Natural killer cell treated with Interleukin-12 subunit alpha and Interleukin-12 subunit beta and Interleukin-15 and Interleukin-18, amount 100 ng/mL, for 72 hours (primary cell): ENCODE results near the gene PTPRR. TPM values are rescaled to one million over a fixed set of nuclear protein-coding genes. Genes with fewer than 3 reads are reported as not detected.

ENCODE experiments used
- ATAC-seq, 2 donors: fragments of 150-1000 bp; cut with Tn5 transposase in 1 of 2; sonication (Bioruptor Pico), chemical (Tn5 transposase) in 1 of 2; 2 replicates each; pipeline ENCODE4 v1.10.0; 2021
- DNase-seq: peaks from one replicate; pipeline ENCODE4 v3.0.0; 2022; ENCODE audit warnings: low spot score
- H3K27ac Mint-ChIP-seq, 2 donors: 1 replicate in 1 of 2; 2 replicates in 1 of 2; pipeline ENCODE4 v1.8.0; 2022; ENCODE audit warnings: mixed read lengths in 2 of 2, mild to moderate bottlenecking in 1 of 2, moderate library complexity in 1 of 2
- H3K27me3 Mint-ChIP-seq, 2 donors: 1 replicate in 1 of 2; 2 replicates in 1 of 2; pipeline ENCODE4 v1.8.0; 2022; ENCODE audit warnings: mixed read lengths in 2 of 2
- H3K36me3 Mint-ChIP-seq: one replicate; pipeline ENCODE4 v1.8.0; 2022; ENCODE audit warnings: mixed read lengths
- H3K4me1 Mint-ChIP-seq, 2 donors: 1 replicate in 1 of 2; 2 replicates in 1 of 2; pipeline ENCODE4 v1.8.0; 2022; ENCODE audit warnings: low read depth in 2 of 2, mixed read lengths in 2 of 2, mild to moderate bottlenecking in 1 of 2
- H3K4me3 Mint-ChIP-seq: one replicate; pipeline ENCODE4 v1.8.0; 2022; ENCODE audit warnings: mixed read lengths
- H3K9me3 Mint-ChIP-seq: 2 replicates; pipeline ENCODE4 v1.8.0; 2022; ENCODE audit warnings: mixed read lengths
- total RNA-seq, 2 donors: library from RNA; stranded (reverse); gene quantifications; one replicate each; pipeline ENCODE4 v1.2.3, GENCODE V29; 2022

PTPRR gene
- total RNA-seq, 2 donors from 2014 or later: not detected

DNA sequence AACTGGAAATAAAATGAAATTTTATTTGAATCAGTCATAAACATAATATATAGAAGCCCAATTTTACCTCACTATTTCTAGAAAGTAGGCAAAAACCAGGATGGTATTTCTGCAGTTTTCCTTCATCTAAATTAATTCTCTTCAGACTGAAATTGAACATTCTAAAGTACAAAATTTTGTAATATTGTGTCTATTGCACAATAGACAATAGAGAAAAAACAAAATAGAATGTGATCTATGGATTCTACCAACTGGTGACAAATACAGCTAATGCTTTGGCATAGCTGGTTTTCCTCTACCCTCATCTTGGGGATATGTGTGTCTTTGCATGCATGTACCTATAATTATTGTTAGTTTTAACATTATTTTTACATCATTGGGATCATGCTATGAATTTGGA is 8.5 kb upstream of the PTPRR start:
- Mint-ChIP-seq H3K27ac (no peak overlapping the region), H3K9me3 (peaks cover 4% of the 10 kb centered on the region), H3K4me3 (no peak overlapping the region), H3K36me3 (no peaks in the 10 kb centered on the region), H3K27me3 (no peaks in the 10 kb centered on the region), H3K4me1 (no peaks in the 10 kb centered on the region)
- ATAC-seq (no peak), DNase-seq (no peak)

- H3K9me3 Mint-ChIP-seq: peaks cover 4% of the 10 kb centered on the region
- DNase-seq (no peak), ATAC-seq (no peak)
- no peaks in the 10 kb centered on the region for H3K36me3 Mint-ChIP-seq
- no peak overlapping the region for H3K27ac Mint-ChIP-seq
- no peak overlapping the region for H3K4me3 Mint-ChIP-seq
- H3K4me1 Mint-ChIP-seq: no peaks in the 10 kb centered on the region
- H3K27me3 Mint-ChIP-seq: no peaks in the 10 kb centered on the region
Observed at GRCh38 chr12:70928071-70928470, 7.5 kb upstream of the PTPRR start.

- Mint-ChIP-seq H3K27ac (no peak overlapping the region), H3K4me3 (no peak overlapping the region), H3K4me1 (no peaks in the 10 kb centered on the region), H3K27me3 (no peaks in the 10 kb centered on the region), H3K9me3 (peaks cover 4% of the 10 kb centered on the region), H3K36me3 (no peaks in the 10 kb centered on the region)
- no peak for ATAC-seq
- DNase-seq: no peak
Observed at GRCh38 chr12:70927356-70927755, 6.8 kb upstream of the PTPRR start.

DNA sequence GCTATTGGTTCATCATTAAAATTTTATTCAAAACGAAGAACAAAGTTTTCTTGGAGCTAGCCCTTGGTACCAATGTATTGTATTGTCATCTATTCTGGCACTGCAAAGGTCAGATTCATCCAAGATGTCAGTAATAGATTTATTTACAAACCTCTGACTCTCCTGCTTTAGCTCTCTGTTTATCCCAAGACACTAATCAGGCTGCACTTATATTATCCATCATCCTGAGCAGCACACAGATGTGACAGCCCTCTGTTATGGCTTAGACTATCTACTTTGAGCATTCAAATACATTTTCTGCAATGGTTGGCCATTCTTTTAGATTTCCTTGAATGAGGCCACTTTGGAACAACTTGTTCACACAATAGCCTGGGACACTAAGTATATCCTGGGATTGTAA is 5.0 kb upstream of the PTPRR start:
- Mint-ChIP-seq H3K4me3 (no peak overlapping the region), H3K27me3 (no peaks in the 10 kb centered on the region), H3K4me1 (no peaks in the 10 kb centered on the region), H3K9me3 (peaks cover 4% of the 10 kb centered on the region), H3K27ac (no peak overlapping the region), H3K36me3 (no peaks in the 10 kb centered on the region)
- no peak for DNase-seq
- no peak for ATAC-seq

GRCh38 chr12:70920891-70921290 is 353 bp upstream of the PTPRR start:
- Mint-ChIP-seq H3K27me3 (peaks cover 5 to 9% of the 10 kb centered on the region in 2 donors), H3K27ac (no peak overlapping the region)

DNA sequence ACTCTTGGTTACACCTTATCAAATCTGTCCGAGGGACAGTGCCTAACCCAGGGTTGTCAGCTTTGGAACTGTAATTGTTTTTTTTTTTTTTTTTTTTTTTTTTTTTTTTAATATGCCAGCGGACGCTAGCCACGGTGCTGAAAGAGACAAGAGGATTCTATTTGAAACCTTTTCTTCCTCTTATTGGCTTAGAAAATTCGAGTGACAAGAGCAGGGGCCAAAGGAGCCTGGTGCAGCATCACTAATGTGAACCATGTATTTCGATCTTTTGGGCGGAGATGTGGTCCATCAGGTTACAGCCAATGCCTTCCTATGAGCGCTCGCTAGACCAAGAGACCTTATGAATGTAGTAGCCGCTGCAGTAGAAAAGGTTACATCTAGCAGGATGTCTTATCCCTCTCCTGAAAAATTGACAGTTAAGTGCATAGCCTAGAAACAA is 922 bp downstream of the PTPRR start:
- ATAC-seq (no peak), DNase-seq (no peak)
- H3K4me3 Mint-ChIP-seq: no peak overlapping the region
- peaks cover 5 to 9% of the 10 kb centered on the region in 2 donors for H3K27me3 Mint-ChIP-seq
- no peak overlapping the region for H3K27ac Mint-ChIP-seq
- peaks cover 3% of the 10 kb centered on the region for H3K9me3 Mint-ChIP-seq
- no peaks in the 10 kb centered on the region for H3K36me3 Mint-ChIP-seq
- no peaks in the 10 kb centered on the region for H3K4me1 Mint-ChIP-seq

More at GRCh38 chr12:70920891-70921290, 353 bp upstream of the PTPRR start:
- DNase-seq: no peak
- H3K36me3 Mint-ChIP-seq: no peaks in the 10 kb centered on the region
- no peaks in the 10 kb centered on the region for H3K4me1 Mint-ChIP-seq
- H3K4me3 Mint-ChIP-seq: no peak overlapping the region
- H3K9me3 Mint-ChIP-seq: peaks cover 3% of the 10 kb centered on the region
- no peak for ATAC-seq

DNA sequence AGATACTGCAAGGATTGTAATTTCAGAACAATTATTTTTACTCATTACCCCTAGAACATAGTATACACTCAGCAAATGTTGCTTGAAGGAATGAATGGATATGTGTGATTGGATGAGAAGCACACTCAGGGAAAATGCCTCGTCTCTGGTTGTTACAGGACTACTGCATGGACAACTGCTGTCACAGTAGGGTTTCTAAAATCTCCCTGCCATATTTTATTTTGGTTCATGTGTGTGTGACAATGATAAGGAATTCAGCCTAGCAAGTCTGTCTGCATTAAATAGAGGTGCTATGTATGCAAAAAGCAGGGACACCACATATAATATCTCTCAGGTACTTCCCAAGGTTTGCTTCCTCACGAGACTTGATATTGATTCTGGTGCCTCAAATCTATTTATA is 1.4 kb downstream of the PTPRR start:
- no peak for ATAC-seq
- Mint-ChIP-seq H3K4me3 (no peak overlapping the region), H3K9me3 (peaks cover 3% of the 10 kb centered on the region), H3K27me3 (peaks cover 5 to 9% of the 10 kb centered on the region in 2 donors), H3K4me1 (no peaks in the 10 kb centered on the region), H3K27ac (no peak overlapping the region), H3K36me3 (no peaks in the 10 kb centered on the region)
- DNase-seq: no peak

- peaks cover 8% of the 10 kb centered on the region for H3K9me3 Mint-ChIP-seq
Observed at GRCh38 chr12:70918321-70918720, 2.2 kb downstream of the PTPRR start.

DNA sequence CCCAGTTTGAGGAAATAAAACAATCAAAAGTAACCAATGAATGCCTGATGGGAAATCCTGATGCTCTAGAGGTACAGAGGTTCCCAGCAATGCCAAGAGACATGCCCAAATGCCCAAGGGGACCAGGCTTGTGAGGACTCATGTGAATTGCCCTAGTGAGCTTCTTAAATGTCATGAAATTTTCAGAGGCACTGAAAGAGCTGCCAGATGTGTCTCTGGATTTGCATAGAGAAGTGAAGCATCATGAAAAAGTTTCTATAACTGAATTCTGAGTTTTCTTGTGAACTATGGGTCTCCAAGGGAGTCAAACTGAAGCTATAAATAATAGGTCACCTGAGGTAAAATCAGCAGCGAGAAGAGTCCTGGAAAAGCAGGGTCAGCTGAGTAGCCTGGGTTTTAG is 9.9 kb downstream of the PTPRR start:
- DNase-seq (no peak), ATAC-seq (no peak)
- Mint-ChIP-seq H3K27ac (no peak overlapping the region), H3K27me3 (no peaks in the 10 kb centered on the region), H3K36me3 (no peaks in the 10 kb centered on the region), H3K4me3 (no peak overlapping the region), H3K9me3 (peaks cover 17% of the 10 kb centered on the region), H3K4me1 (no peaks in the 10 kb centered on the region)

More at GRCh38 chr12:70918321-70918720, 2.2 kb downstream of the PTPRR start:
- no peak overlapping the region for H3K4me3 Mint-ChIP-seq
- H3K4me1 Mint-ChIP-seq: no peaks in the 10 kb centered on the region
- H3K27ac Mint-ChIP-seq: no peak overlapping the region
- H3K36me3 Mint-ChIP-seq: no peaks in the 10 kb centered on the region
- peaks cover 5 to 9% of the 10 kb centered on the region in 2 donors for H3K27me3 Mint-ChIP-seq
- DNase-seq (no peak), ATAC-seq (no peak)

DNA sequence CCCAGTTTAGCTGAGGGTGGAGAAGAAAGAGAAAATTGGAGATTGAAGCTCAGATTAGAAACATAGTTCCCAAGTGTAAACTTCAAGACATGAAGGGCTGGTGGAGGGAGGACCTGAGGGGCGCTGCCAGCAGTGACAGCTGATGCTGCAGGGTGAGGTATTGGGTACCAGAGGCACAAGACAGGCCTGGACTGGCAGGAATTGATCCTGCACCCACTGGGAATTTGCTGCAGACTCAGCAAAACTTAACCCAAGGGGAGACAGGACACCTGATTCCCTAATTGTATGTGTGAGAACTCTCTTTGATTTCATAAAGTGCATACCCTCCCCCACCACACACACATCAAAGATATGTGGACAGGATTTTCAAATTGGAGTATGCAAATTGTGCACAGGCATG is 11.6 kb downstream of the PTPRR start:
- no peak overlapping the region for H3K27ac Mint-ChIP-seq
- H3K27me3 Mint-ChIP-seq: no peaks in the 10 kb centered on the region
- ATAC-seq: no peak
- peaks cover 21% of the 10 kb centered on the region for H3K9me3 Mint-ChIP-seq
- H3K36me3 Mint-ChIP-seq: no peaks in the 10 kb centered on the region
- no peak for DNase-seq
- no peaks in the 10 kb centered on the region for H3K4me1 Mint-ChIP-seq
- H3K4me3 Mint-ChIP-seq: no peak overlapping the region

DNA sequence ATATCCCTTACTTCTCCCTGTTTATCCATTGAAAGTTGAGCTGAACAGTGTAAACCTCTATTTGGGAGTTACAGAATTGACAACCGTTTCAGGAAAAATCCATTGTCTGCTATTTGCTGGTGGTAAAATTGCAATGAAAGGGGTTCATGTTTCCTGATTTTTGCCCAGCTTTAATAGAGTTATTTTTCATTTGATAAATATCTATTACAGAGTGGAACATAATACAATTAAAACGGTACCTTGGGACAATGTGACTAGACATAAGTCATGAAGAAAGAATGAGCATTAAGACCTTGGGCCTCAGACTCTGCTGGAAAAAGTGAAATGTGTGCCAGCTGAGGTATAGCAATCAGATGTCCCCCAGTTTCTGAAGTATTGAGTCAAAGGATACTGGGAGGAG is 13.1 kb downstream of the PTPRR start:
- H3K27me3 Mint-ChIP-seq: no peaks in the 10 kb centered on the region
- DNase-seq (no peak), ATAC-seq (no peak)
- H3K4me1 Mint-ChIP-seq: no peaks in the 10 kb centered on the region
- H3K27ac Mint-ChIP-seq: no peak overlapping the region
- peaks cover 18% of the 10 kb centered on the region for H3K9me3 Mint-ChIP-seq
- no peak overlapping the region for H3K4me3 Mint-ChIP-seq
- H3K36me3 Mint-ChIP-seq: no peaks in the 10 kb centered on the region

DNA sequence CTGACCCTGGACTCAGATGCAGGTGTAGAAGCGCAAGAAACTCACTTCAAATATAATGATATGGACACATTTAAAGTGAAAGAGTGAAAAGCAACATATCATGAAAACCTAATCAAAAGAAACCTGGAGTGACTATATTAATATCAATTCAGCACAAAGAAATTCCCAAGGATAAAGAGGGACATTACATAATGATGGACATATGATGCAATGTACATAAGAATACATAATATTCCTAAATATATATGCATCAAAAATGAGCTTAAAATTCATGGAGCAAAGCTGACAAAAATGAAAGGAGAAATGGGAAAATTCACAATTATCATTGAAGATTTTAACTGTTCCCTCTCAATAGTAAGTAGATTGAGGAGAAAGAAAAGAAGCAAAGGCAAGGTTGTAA is 24.6 kb downstream of the PTPRR start:
- Mint-ChIP-seq H3K27ac (no peak overlapping the region), H3K4me1 (no peaks in the 10 kb centered on the region), H3K9me3 (peaks cover 3% of the 10 kb centered on the region), H3K4me3 (no peak overlapping the region), H3K27me3 (no peaks in the 10 kb centered on the region), H3K36me3 (no peaks in the 10 kb centered on the region)
- ATAC-seq: no peak
- DNase-seq: no peak

GRCh38 chr12:70892593-70892992 is 27.9 kb downstream of the PTPRR start:
- no peak overlapping the region for H3K4me3 Mint-ChIP-seq
- H3K4me1 Mint-ChIP-seq: no peaks in the 10 kb centered on the region
- DNase-seq (no peak), ATAC-seq (no peak)
- peaks cover 8% of the 10 kb centered on the region for H3K9me3 Mint-ChIP-seq
- H3K27ac Mint-ChIP-seq: no peak overlapping the region
- H3K27me3 Mint-ChIP-seq: no peaks in the 10 kb centered on the region
- no peaks in the 10 kb centered on the region for H3K36me3 Mint-ChIP-seq

DNA sequence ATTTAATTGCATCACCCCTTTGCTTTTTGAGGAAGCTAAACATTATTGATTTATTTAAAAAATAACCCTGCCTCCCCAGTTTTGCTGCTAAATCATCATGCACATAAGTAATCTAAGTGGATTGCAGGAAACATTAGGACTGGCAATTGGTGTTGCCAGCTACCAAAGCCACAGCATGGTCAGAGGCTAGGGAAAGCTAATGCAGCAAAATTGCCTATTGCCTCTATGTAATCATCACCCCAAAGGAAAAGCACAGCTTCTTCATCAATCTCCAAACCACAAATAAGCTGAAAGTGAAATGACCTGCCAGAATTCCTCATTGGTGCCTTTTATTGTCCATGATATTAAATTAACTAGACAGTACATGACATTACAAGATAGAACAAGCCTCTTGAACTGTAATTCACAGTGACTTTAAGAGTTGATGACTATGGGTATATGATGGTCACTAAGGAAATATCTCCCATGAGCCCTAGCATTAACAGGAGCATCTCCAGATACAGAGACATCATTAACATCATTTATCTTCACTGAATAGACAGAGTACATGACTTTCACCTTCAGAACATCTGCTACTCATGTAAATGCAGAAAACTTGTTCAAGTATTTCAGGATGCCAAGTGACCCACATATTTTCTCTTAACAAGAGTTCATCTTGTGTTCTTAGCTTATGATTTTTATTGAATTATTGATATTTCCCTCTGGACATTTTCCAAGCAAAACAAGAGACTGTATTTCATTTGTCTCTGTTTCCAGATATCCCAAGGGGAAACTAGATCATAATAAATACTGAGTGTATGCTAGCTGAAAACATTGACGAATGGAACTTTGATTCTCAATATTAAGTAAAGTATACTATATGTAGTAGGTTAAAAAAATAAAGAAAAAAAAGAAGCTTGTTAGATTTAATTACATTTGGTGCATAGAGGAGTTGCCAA is 29.4 kb downstream of the PTPRR start:
- Mint-ChIP-seq H3K4me1 (no peaks in the 10 kb centered on the region), H3K27me3 (no peaks in the 10 kb centered on the region), H3K36me3 (no peaks in the 10 kb centered on the region), H3K27ac (no peak overlapping the region), H3K9me3 (peaks cover 8% of the 10 kb centered on the region), H3K4me3 (no peak overlapping the region)
- DNase-seq: no peak
- ATAC-seq: no peak
